ENCODE measurements around the gene ATG7.
"Not testable (repeated sequence)": the region's sequence is repeated elsewhere in the genome, so short reads cannot be mapped to it uniquely, and the experiment has no call there.

The ATG7 gene

GRCh38 chr3:11495948-11496557 lies 223.9 kb downstream of the ATG7 start:
- no peak for DNase-seq (ENCODE audit: low read depth)
- H3K4me3 ChIP-seq (ENCODE audit: low read depth, low read length), result no peak overlapping the region
- TF ChIP-seq CTCF (IDR thresholded peaks at IDR 0.05; ENCODE audit: low read depth, low read length) (no peak), MYC (IDR thresholded peaks at IDR 0.05; ENCODE audit: low read depth, low read length) (no peak), POLR2A (IDR thresholded peaks at IDR 0.05; ENCODE audit: extremely low read depth, insufficient read length) (no peak), MAX (IDR thresholded peaks at IDR 0.05; ENCODE audit: low read depth, low read length) (no peak)

GRCh38 chr3:11498177-11498576 lies 226.0 kb downstream of the ATG7 start:
- no peak overlapping the region for H3K4me3 ChIP-seq (ENCODE audit: low read depth, low read length)
- DNase-seq (ENCODE audit: low read depth), result no peak
- no peak for TF ChIP-seq MYC (IDR thresholded peaks at IDR 0.05; ENCODE audit: low read depth, low read length)
- no peak for TF ChIP-seq CTCF (IDR thresholded peaks at IDR 0.05; ENCODE audit: low read depth, low read length)
- TF ChIP-seq MAX (IDR thresholded peaks at IDR 0.05; ENCODE audit: low read depth, low read length), result no peak
- TF ChIP-seq POLR2A (IDR thresholded peaks at IDR 0.05; ENCODE audit: extremely low read depth, insufficient read length), result no peak

- no peak overlapping the region for H3K4me3 ChIP-seq (ENCODE audit: low read depth, low read length)
- no peak for DNase-seq (ENCODE audit: low read depth)
- no peak for TF ChIP-seq MAX (IDR thresholded peaks at IDR 0.05; ENCODE audit: low read depth, low read length)
Measured at GRCh38 chr3:11498646-11499045, 226.4 kb downstream of the ATG7 start.

GRCh38 chr3:11499144-11499543 lies 226.9 kb downstream of the ATG7 start:
- TF ChIP-seq MYC (IDR thresholded peaks at IDR 0.05; ENCODE audit: low read depth, low read length) (no peak), CTCF (IDR thresholded peaks at IDR 0.05; ENCODE audit: low read depth, low read length) (no peak), POLR2A (IDR thresholded peaks at IDR 0.05; ENCODE audit: extremely low read depth, insufficient read length) (no peak), MAX (IDR thresholded peaks at IDR 0.05; ENCODE audit: low read depth, low read length) (no peak)
- DNase-seq (ENCODE audit: low read depth), result no peak

GRCh38 chr3:11502413-11502812 lies 230.2 kb downstream of the ATG7 start:
- not testable (repeated sequence) for DNase-seq (ENCODE audit: low read depth); H3K4me3 ChIP-seq (ENCODE audit: low read depth, low read length)

More at GRCh38 chr3:11499144-11499543, 226.9 kb downstream of the ATG7 start:
- no peak overlapping the region for H3K4me3 ChIP-seq (ENCODE audit: low read depth, low read length)

GRCh38 chr3:11507719-11508118 lies 235.5 kb downstream of the ATG7 start:
- H3K4me3 ChIP-seq (ENCODE audit: low read depth, low read length), result no peak overlapping the region
- TF ChIP-seq MYC (IDR thresholded peaks at IDR 0.05; ENCODE audit: low read depth, low read length), result no peak
- 0 out of 2 replicates have a peak, but pooled peaks have one; percentile 38 for TF ChIP-seq MAX (IDR thresholded peaks at IDR 0.05; ENCODE audit: low read depth, low read length)
- DNase-seq (ENCODE audit: low read depth), result peak; percentile 25

GRCh38 chr3:11508346-11509172 lies 236.4 kb downstream of the ATG7 start:
- no peak overlapping the region for H3K4me3 ChIP-seq (ENCODE audit: low read depth, low read length)
- no peak for DNase-seq (ENCODE audit: low read depth)
- TF ChIP-seq MYC (IDR thresholded peaks at IDR 0.05; ENCODE audit: low read depth, low read length) (no peak), MAX (IDR thresholded peaks at IDR 0.05; ENCODE audit: low read depth, low read length) (no peak), POLR2A (IDR thresholded peaks at IDR 0.05; ENCODE audit: extremely low read depth, insufficient read length) (no peak), CTCF (IDR thresholded peaks at IDR 0.05; ENCODE audit: low read depth, low read length) (no peak)

Measured in NB4 (cell line).